HFFc6 (cell line): ENCODE data around the gene ADGRD2. TPM values are rescaled to one million over a fixed set of nuclear protein-coding genes. Genes with fewer than 3 reads are reported as not detected.

Experiments used
- DNase-seq: peaks from one replicate; pipeline ENCODE4 v3.0.0-alpha.2; 2018
- H3K27ac Mint-ChIP-seq: 2 replicates; pipeline ENCODE4 v1.8.0; 2020; ENCODE audit warnings: mild to moderate bottlenecking, mixed read lengths
- H3K27me3 Mint-ChIP-seq: 2 replicates; pipeline ENCODE4 v1.8.0; 2021; ENCODE audit warnings: mild to moderate bottlenecking, moderate library complexity, mixed read lengths; ENCODE audit not compliant: insufficient read depth
- H3K36me3 Mint-ChIP-seq: 2 replicates; pipeline ENCODE4 v1.8.0; 2021; ENCODE audit warnings: low read depth, mixed read lengths
- H3K4me1 Mint-ChIP-seq: 2 replicates; pipeline ENCODE4 v1.8.0; 2020; ENCODE audit warnings: low read depth, mixed read lengths
- H3K4me3 Mint-ChIP-seq: 2 replicates; pipeline ENCODE4 v1.8.0; 2020; ENCODE audit warnings: mild to moderate bottlenecking, moderate library complexity, mixed read lengths
- H3K9me3 Mint-ChIP-seq: 2 replicates; pipeline ENCODE4 v1.8.0; 2020; ENCODE audit warnings: mild to moderate bottlenecking, mixed read lengths
- CTCF ChIP-seq: fragments of 200-600 bp; sonication (generic); IDR thresholded peaks from 2 replicates; pipeline ENCODE4 v1.5.0; 2021; ENCODE audit warnings: antibody characterized with exemption, mild to moderate bottlenecking
- total RNA-seq, 6 experiments: library from RNA; stranded (reverse); fragmentation: NEBNext Ultra II Directional; extraction: Animal tissue kit (Norgen Biotek cat#: 25700); gene quantifications; 2 replicates in 1 of 6; 3 replicates in 5 of 6; pipeline ENCODE4 v1.2.3, GENCODE V29; 2021

Gene ADGRD2
- total RNA-seq, 6 experiments from 2014 or later, result not detected

- Mint-ChIP-seq H3K27ac (peak overlapping the region; percentile 96), H3K4me3 (peak overlapping the region; percentile 99), H3K36me3 (peaks cover 50% of the 10 kb centered on the region), H3K9me3 (peaks cover 4% of the 10 kb centered on the region), H3K4me1 (peaks cover 68% of the 10 kb centered on the region), H3K27me3 (no peaks in the 10 kb centered on the region; the same call in 1 of the 2 replicates)
- DNase-seq, result no peak
- no peak for TF ChIP-seq CTCF
These were observed 38.0 kb upstream of the ADGRD2 start for GRCh38 chr9:124412228-124412575.

- Mint-ChIP-seq H3K4me3 (peak overlapping the region; percentile 99), H3K27me3 (peaks cover 7% of the 10 kb centered on the region), H3K36me3 (peaks cover 46% of the 10 kb centered on the region), H3K27ac (peak overlapping the region; percentile 98), H3K4me1 (peaks cover 54% of the 10 kb centered on the region), H3K9me3 (peaks cover 4% of the 10 kb centered on the region)
- DNase-seq, result no peak
- TF ChIP-seq CTCF, result no peak
These were observed 35.6 kb upstream of the ADGRD2 start for GRCh38 chr9:124414612-124415011.

GRCh38 chr9:124415102-124415851, 35.0 kb upstream of the ADGRD2 start, which contains the start of gene PSMB7:
Gene PSMB7, minus strand, starts transcription at chr9:124415442. Its CDS starts 17 bp downstream, at chr9:124415425.
- peaks cover 7% of the 10 kb centered on the region for H3K27me3 Mint-ChIP-seq
- DNase-seq, result peak; percentile 93
- peaks cover 43% of the 10 kb centered on the region for H3K36me3 Mint-ChIP-seq
- H3K4me1 Mint-ChIP-seq, result peaks cover 51% of the 10 kb centered on the region
- peak within 1 kb of the TSS; percentile 99 for H3K4me3 Mint-ChIP-seq
- peak; percentile 88 for TF ChIP-seq CTCF
- peaks cover 4% of the 10 kb centered on the region for H3K9me3 Mint-ChIP-seq
- peak within 1 kb of the TSS; percentile 98 for H3K27ac Mint-ChIP-seq

GRCh38 chr9:124415852-124416484, 34.3 kb upstream of the ADGRD2 start:
- peaks cover 7% of the 10 kb centered on the region for H3K27me3 Mint-ChIP-seq
- H3K27ac Mint-ChIP-seq, result peak overlapping the region; percentile 98; the same call in 1 of the 2 replicates
- H3K36me3 Mint-ChIP-seq, result peaks cover 38% of the 10 kb centered on the region
- peak overlapping the region; percentile 99 for H3K4me3 Mint-ChIP-seq
- peaks cover 4% of the 10 kb centered on the region for H3K9me3 Mint-ChIP-seq
- peaks cover 44% of the 10 kb centered on the region for H3K4me1 Mint-ChIP-seq
- DNase-seq, result no peak
- no peak for TF ChIP-seq CTCF

- H3K27ac Mint-ChIP-seq, result no peak overlapping the region
- DNase-seq, result no peak
- peaks cover 4% of the 10 kb centered on the region for H3K9me3 Mint-ChIP-seq
- peak; percentile 72 for TF ChIP-seq CTCF
- H3K4me3 Mint-ChIP-seq, result no peak overlapping the region
- peaks cover 20% of the 10 kb centered on the region for H3K27me3 Mint-ChIP-seq
- peaks cover 21% of the 10 kb centered on the region for H3K4me1 Mint-ChIP-seq
- peaks cover 8% of the 10 kb centered on the region for H3K36me3 Mint-ChIP-seq
These were observed 30.3 kb upstream of the ADGRD2 start for GRCh38 chr9:124419832-124420489.
